Cardiac muscle cell (in vitro differentiated cells and primary cell): ENCODE measurements around the gene CNKSR1. TPM values are rescaled to one million over a fixed set of nuclear protein-coding genes. Genes with fewer than 3 reads are reported as not detected.

Experiments
- DNase-seq, 2 donors: peaks; one replicate each; pipeline versions ENCODE4 v3.0.0 to v3.0.0-alpha.2; 2010 to 2017; ENCODE audit warnings: low read depth in 1 of 2, low spot score in 1 of 2
- H3K27ac ChIP-seq: fragments of 200-600 bp; sonication (generic); 2 replicates; pipeline ENCODE4 v1.5.1; 2016
- H3K27me3 ChIP-seq: fragments of 200-600 bp; sonication (generic); 2 replicates; pipeline ENCODE4 v1.6.0; 2016; ENCODE audit warnings: control low read depth
- H3K36me3 ChIP-seq: fragments of 200-600 bp; sonication (generic); 2 replicates; pipeline ENCODE4 v1.5.1; 2016; ENCODE audit warnings: control low read depth
- H3K4me1 ChIP-seq: fragments of 200-600 bp; sonication (generic); 2 replicates; pipeline ENCODE4 v1.8.1; 2017; ENCODE audit warnings: low read depth, mild to moderate bottlenecking, mixed run types
- H3K4me3 ChIP-seq: fragments of 200-600 bp; sonication (generic); 2 replicates; pipeline ENCODE4 v1.5.1; 2016; ENCODE audit warnings: mild to moderate bottlenecking
- H3K9me3 ChIP-seq: fragments of 200-600 bp; sonication (generic); 2 replicates; pipeline ENCODE4 v1.5.1; 2017; ENCODE audit warnings: low read depth, mild to moderate bottlenecking, control low read depth
- polyA plus RNA-seq: library from polyadenylated mRNA; unstranded; fragments of >200 nt; fragmentation: Nextera tagmentation; extraction: Ambion mirVana; gene quantifications from 2 replicates; pipeline ENCODE4 v1.2.1, GENCODE V29; 2016
- total RNA-seq: library from RNA; depleted of rRNA; stranded (reverse); fragments of >200 nt; gene quantifications from 2 replicates; pipeline ENCODE4 v1.2.3, GENCODE V29; 2016
- TF ChIP-seq, protein P1 (sequence below): IDR thresholded peaks from 2 replicates; pipeline ENCODE4 v1.5.1; 2012; ENCODE audit warnings: low read depth, mild to moderate bottlenecking, low read length

Gene CNKSR1
- total and polyA plus RNA-seq, 2 experiments from 2014 or later = 7.5 to 9.7 TPM

DNA sequence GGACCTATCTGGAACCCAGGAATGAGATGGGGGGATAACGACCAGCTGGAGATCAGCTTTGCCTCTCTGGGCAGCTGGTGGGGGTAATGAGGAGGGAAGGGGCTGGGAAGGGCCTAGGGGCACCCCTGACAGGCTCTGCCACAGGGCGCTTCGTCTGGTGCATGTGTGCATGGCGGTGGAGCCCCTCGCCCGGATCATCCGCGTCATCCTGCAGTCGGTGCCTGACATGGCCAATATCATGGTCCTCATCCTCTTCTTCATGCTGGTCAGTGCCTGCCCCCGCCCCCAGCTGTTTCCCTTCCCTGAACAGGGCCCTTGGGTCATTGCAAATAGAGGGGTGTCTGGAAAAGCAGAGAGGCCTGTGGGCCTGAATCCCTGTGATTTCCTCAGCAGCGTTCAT is 20.5 kb downstream of the CNKSR1 start:
- no peak for DNase-seq
- no peak overlapping the region for H3K27ac ChIP-seq
- no peaks in the 10 kb centered on the region for H3K27me3 ChIP-seq
- H3K4me3 ChIP-seq = no peak overlapping the region
- TF ChIP-seq, protein P1, sequence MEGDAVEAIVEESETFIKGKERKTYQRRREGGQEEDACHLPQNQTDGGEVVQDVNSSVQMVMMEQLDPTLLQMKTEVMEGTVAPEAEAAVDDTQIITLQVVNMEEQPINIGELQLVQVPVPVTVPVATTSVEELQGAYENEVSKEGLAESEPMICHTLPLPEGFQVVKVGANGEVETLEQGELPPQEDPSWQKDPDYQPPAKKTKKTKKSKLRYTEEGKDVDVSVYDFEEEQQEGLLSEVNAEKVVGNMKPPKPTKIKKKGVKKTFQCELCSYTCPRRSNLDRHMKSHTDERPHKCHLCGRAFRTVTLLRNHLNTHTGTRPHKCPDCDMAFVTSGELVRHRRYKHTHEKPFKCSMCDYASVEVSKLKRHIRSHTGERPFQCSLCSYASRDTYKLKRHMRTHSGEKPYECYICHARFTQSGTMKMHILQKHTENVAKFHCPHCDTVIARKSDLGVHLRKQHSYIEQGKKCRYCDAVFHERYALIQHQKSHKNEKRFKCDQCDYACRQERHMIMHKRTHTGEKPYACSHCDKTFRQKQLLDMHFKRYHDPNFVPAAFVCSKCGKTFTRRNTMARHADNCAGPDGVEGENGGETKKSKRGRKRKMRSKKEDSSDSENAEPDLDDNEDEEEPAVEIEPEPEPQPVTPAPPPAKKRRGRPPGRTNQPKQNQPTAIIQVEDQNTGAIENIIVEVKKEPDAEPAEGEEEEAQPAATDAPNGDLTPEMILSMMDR = no peak
- no peaks in the 10 kb centered on the region for H3K36me3 ChIP-seq
- peaks cover 4% of the 10 kb centered on the region for H3K4me1 ChIP-seq
- H3K9me3 ChIP-seq = no peaks in the 10 kb centered on the region

DNA sequence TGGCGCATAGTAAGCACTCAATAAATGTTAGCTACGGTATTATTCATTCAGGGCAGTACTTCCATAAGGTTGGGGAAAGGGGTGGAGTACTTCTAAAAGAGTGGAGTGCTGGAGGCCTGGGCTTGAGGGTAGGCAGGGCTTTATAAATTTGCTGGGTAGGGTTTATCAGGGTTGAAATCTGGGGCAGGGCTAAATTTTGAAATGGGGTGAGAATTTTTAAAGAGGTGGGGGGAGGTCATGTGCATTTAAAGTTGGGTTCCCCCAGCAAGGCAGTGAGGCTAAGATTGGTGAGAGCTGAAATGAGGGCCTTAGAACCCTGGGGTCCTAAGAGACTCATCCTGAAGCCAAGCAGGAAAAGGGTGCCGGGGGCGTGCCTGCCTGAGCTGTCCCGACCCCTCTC is 23.1 kb downstream of the CNKSR1 start:
- TF ChIP-seq, protein P1 = no peak
- H3K4me1 ChIP-seq = peaks cover 4% of the 10 kb centered on the region
- no peak for DNase-seq
- H3K36me3 ChIP-seq = no peaks in the 10 kb centered on the region
- no peaks in the 10 kb centered on the region for H3K9me3 ChIP-seq
- H3K27ac ChIP-seq = no peak overlapping the region
- no peaks in the 10 kb centered on the region for H3K27me3 ChIP-seq
- H3K4me3 ChIP-seq = no peak overlapping the region

DNA sequence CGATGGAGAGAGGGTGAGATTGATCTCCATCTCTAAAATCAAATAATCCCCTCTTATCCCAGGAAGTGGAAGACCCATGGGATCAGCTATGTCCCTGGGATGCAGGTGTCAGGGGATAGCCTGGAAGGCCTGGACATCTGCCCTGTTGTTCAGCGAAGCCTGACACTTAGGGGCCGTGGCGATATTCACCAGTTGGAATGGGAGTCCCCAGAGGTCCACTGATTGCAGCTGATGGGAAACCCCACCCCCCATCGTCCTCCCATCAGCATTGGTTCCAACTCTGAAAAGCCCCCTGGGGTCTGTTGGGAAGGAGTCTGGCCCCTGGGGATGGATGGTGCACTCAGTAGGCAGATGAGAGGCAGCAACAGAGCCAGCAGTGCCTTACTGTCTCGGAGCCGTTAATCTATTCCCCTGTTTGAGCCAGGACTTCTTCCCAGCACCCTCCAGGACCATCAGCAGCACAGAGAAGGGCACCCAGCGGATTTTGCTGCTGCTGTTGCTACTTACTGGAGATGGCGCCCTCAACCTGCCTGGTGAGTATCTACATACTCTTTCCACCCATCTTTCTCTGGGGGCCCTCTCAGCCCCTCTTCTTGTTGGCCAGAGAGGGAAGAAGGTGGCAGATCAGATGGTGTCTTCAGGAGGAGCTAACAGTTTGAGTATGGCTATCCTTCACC is 26.5 kb downstream of the CNKSR1 start:
- Histone ChIP-seq H3K36me3 (no peaks in the 10 kb centered on the region), H3K27ac (no peak overlapping the region), H3K27me3 (no peaks in the 10 kb centered on the region), H3K4me1 (peaks cover 4% of the 10 kb centered on the region), H3K4me3 (no peak overlapping the region), H3K9me3 (no peaks in the 10 kb centered on the region)
- TF ChIP-seq, protein P1 = no peak
- DNase-seq = no peak

DNA sequence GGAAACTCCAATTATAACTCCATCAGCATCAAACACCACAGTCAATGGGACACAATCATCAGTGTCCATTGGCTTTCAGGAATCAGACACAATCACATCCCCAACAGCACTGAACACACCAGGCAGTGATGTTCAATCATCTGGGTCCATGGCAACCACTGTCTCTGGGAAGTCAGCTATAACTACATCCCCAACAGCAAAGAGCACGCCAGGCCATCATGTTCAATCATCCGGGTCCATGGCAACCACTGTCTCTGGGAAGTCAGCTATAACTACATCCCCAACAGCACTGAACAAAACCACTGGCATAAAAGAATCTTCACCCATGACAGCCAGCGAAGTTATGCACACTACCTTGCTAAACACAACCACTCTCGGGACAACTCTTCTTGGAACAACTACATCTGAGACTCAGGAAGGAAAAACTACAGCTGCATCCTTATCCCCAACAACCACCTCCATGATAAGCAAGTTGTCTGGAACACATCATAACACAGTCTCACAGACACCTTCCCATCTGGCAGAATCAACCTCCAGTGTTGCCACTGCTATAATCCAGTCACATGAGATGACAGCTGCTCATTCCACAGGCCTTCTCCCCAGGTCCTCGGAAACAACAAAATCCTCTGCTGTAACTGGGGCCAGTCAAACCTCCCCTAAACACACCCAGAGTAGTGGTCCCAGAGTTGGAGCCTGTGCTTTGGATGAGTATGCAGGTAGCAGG is 33.0 kb downstream of the CNKSR1 start:
- Histone ChIP-seq H3K36me3 (no peaks in the 10 kb centered on the region), H3K27ac (no peak overlapping the region), H3K4me1 (no peaks in the 10 kb centered on the region), H3K9me3 (no peaks in the 10 kb centered on the region), H3K4me3 (no peak overlapping the region), H3K27me3 (no peaks in the 10 kb centered on the region)
- peak in 1 of 2 donors; percentile 15 for DNase-seq
- TF ChIP-seq, protein P1 = no peak

DNA sequence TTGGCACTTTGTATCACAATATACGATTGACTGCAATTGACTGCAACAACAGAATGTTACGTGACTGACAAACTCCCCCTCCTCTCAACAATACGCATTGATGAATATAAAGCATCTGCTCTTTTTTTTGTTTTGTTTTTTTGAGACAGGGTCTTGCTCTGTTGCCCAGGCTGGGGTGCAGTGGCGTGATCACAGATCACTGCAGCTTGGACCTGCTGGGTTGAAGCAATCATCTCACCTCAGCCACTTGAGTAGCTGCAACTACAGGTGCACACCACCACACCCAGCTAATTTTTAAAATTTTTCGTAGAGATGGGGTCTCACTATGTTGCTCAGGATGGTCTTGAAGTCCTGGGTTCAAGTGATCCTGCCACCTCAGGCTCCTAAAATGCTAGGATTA is 35.4 kb downstream of the CNKSR1 start:
- Histone ChIP-seq H3K36me3 (no peaks in the 10 kb centered on the region), H3K27me3 (no peaks in the 10 kb centered on the region), H3K4me3 (no peak overlapping the region), H3K4me1 (no peaks in the 10 kb centered on the region), H3K27ac (no peak overlapping the region), H3K9me3 (no peaks in the 10 kb centered on the region)
- TF ChIP-seq, protein P1 = no peak
- DNase-seq = no peak
